ENCODE results near the gene FNDC7. TPM values are rescaled to one million over a fixed set of nuclear protein-coding genes. Genes with fewer than 3 reads are reported as not detected.
"Not testable (repeated sequence)": the region's sequence is repeated elsewhere in the genome, so short reads cannot be mapped to it uniquely, and the experiment has no call there.

FNDC7 gene
- total RNA-seq, 6 experiments from 2014 or later, result 0.08 TPM; not detected in 5

DNA sequence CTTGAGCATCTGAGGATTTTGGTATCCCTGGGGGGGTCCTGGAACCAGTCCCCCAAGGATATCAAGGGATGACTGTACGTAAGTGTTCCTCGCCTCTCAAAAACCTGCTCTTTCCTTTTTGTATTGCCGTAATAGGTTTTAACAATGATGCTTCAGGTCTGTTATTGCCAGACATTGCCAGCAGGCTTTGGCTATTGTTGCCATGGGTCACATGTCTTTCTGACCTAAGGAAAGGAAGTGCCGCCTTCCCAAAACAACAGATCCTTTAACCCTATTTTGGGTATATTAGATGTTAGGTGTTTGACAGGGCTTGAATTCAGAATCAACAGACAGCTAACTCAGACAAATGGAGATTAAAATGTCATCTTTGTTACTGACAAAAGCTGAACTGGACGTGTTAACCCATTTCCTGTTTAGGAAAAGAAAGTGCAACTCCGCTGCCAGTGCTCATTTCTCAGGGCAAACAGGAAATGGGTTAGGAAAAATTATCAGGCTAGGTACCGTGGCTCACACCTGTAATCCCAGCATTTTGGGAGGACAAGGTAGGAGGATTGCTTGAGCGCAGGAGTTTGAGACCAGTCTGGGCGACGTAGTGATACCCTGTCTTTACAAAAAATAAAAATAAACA lies 33.0 kb upstream of the FNDC7 start:
- Mint-ChIP-seq H3K4me3 (no peak overlapping the region), H3K9me3 (no peaks in the 10 kb centered on the region), H3K4me1 (ENCODE audit: low read depth) (peaks cover 6% of the 10 kb centered on the region), H3K36me3 (ENCODE audit: low read depth) (no peaks in the 10 kb centered on the region), H3K27ac (no peak overlapping the region), H3K27me3 (ENCODE audit: insufficient read depth) (peaks cover 4% of the 10 kb centered on the region; the same call in 1 of the 2 replicates)
- TF ChIP-seq, protein P1, sequence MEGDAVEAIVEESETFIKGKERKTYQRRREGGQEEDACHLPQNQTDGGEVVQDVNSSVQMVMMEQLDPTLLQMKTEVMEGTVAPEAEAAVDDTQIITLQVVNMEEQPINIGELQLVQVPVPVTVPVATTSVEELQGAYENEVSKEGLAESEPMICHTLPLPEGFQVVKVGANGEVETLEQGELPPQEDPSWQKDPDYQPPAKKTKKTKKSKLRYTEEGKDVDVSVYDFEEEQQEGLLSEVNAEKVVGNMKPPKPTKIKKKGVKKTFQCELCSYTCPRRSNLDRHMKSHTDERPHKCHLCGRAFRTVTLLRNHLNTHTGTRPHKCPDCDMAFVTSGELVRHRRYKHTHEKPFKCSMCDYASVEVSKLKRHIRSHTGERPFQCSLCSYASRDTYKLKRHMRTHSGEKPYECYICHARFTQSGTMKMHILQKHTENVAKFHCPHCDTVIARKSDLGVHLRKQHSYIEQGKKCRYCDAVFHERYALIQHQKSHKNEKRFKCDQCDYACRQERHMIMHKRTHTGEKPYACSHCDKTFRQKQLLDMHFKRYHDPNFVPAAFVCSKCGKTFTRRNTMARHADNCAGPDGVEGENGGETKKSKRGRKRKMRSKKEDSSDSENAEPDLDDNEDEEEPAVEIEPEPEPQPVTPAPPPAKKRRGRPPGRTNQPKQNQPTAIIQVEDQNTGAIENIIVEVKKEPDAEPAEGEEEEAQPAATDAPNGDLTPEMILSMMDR (IDR thresholded peaks at IDR 0.05), result no peak
- no peak for DNase-seq

DNA sequence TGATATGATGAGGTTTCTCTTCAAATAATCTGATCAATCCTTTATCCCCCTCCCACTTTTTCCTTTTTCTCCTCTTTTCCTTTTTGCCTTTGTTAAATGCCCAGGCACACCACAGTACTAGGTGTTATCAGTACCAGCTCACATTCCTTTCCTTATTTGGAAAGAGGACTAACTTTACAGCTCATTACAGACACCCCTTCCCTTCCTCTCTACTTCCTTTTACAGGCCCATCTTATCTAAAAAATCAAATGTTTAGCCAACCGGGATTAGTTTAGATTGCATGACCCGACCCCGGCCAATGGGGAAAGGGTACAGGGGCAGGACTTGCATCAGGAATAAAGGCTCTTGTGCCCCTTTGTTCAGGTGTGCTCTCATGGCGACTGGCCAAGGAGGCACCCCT lies 31.0 kb upstream of the FNDC7 start:
- H3K9me3 Mint-ChIP-seq; H3K27me3 Mint-ChIP-seq (ENCODE audit: insufficient read depth); H3K4me3 Mint-ChIP-seq; H3K27ac Mint-ChIP-seq; H3K36me3 Mint-ChIP-seq (ENCODE audit: low read depth); DNase-seq: not testable (repeated sequence)
- peaks cover 10% of the 10 kb centered on the region for H3K4me1 Mint-ChIP-seq (ENCODE audit: low read depth)

DNA sequence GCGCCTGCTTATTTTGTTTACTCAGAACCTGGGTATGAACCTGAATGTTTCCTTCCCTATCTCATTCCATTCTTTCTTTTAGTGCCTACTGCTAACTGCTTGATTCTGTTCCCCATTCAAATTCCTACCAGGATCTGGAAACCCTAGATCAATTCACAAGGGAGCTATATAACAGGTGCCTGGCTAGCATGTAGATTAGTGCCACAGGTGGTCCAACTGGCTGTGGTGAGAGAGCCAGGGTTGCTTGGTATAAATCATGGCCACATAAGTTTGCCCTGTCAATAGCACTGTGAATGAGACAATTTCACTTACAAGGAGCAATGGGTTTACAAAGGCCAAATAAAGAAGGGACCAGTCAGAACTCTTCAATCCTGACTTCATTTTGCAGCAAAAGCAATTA lies 27.2 kb upstream of the FNDC7 start:
- H3K9me3 Mint-ChIP-seq, result no peaks in the 10 kb centered on the region
- DNase-seq, result no peak
- no peak overlapping the region for H3K4me3 Mint-ChIP-seq
- no peaks in the 10 kb centered on the region for H3K27me3 Mint-ChIP-seq (ENCODE audit: insufficient read depth)
- peaks cover 20% of the 10 kb centered on the region for H3K4me1 Mint-ChIP-seq (ENCODE audit: low read depth)
- TF ChIP-seq, protein P1 (IDR thresholded peaks at IDR 0.05), result no peak
- no peak overlapping the region for H3K27ac Mint-ChIP-seq
- H3K36me3 Mint-ChIP-seq (ENCODE audit: low read depth), result no peaks in the 10 kb centered on the region

DNA sequence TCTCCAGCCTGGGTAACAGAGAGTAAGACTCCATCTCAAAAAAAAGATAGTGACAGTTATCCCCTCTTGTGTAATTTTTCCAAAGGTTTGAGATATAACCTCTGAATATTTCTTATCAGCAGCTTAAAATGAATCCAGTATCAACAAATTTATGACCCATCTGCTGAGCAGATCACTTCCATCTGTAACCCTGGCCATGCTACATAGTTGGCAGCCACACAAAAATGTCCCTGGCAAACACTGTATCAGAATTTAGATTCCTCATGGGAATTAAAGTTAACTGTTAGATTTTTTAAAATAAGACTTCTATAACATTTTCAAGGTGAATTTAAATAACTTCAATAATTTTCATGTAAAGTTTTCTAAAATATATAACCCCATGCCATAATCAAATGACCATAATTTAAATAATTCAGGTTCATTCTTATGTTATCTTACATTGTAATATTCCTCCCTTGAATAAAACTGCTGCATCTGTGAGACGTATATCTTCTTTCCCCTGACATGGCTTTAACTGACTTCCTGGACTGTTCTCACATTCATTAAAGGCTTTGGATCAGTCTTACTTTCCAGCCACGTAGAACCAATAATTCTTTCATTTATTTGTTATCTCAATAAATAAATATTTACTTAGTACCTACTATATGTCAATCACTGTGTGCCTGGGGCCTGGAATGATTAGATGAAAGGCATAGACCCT lies 25.9 kb upstream of the FNDC7 start:
- DNase-seq, result peak; percentile 28
- Mint-ChIP-seq H3K9me3 (no peaks in the 10 kb centered on the region), H3K27me3 (ENCODE audit: insufficient read depth) (no peaks in the 10 kb centered on the region; the same call in 1 of the 2 replicates), H3K4me1 (ENCODE audit: low read depth) (peaks cover 29% of the 10 kb centered on the region), H3K27ac (no peak overlapping the region; the same call in 1 of the 2 replicates), H3K4me3 (no peak overlapping the region), H3K36me3 (ENCODE audit: low read depth) (no peaks in the 10 kb centered on the region)
- TF ChIP-seq, protein P1 (IDR thresholded peaks at IDR 0.05), result no peak

DNA sequence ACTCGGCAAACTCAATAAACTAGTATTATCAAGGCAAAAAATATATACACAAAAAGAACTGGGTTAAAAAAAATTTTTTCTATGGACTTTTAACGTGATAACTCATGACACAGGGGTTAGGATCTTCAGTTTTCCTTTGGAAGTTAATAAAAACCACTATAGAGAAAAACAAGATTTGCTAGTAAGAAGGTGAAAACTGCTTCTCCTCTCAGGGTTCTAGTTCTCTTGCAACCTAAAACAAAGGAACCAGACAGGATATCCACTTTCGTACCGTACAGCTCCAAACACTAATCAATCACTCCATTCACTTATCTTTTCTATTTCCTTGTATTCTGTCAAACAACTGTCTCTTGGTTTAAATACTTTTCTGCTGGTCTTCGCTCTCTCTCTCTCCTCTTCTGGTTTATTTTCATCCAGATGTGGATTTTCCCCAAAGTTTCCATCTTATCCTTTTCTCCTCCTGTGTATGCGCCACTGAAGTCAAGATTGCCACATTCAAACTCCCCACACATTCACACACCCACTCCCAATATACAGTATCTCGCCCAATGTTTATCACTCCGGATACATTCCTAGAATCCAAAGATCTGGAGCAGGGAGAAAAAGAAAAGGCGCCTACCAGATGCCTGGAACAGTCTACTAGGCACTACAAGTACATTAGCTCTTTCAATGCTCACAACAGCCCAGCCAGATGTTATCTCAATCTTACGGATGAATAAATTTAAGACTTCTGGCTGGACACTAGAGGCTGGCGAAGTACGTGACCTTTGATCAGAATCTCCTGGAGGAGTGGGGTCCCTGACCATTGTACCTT lies 21.4 kb upstream of the FNDC7 start:
- H3K4me3 Mint-ChIP-seq, result peak overlapping the region; percentile 99
- H3K36me3 Mint-ChIP-seq (ENCODE audit: low read depth), result peaks cover 33% of the 10 kb centered on the region
- H3K9me3 Mint-ChIP-seq, result no peaks in the 10 kb centered on the region
- no peaks in the 10 kb centered on the region; the same call in 1 of the 2 replicates for H3K27me3 Mint-ChIP-seq (ENCODE audit: insufficient read depth)
- peaks cover 42% of the 10 kb centered on the region for H3K4me1 Mint-ChIP-seq (ENCODE audit: low read depth)
- DNase-seq, result no peak
- TF ChIP-seq, protein P1 (IDR thresholded peaks at IDR 0.05), result no peak
- peak overlapping the region; percentile 91 for H3K27ac Mint-ChIP-seq
